Mesendoderm (in vitro differentiated cells): ENCODE measurements around the gene MIEF2.
"Not testable (repeated sequence)": the region's sequence is repeated elsewhere in the genome, so short reads cannot be mapped to it uniquely, and the experiment has no call there.

Experiments
- DNase-seq: peaks from one replicate; pipeline ENCODE4 v3.0.0; 2013
- H2AK5ac ChIP-seq: 2 replicates; pipeline ENCODE4 v1.6.1; 2013; ENCODE audit warnings: low read length, inconsistent platforms
- H2BK120ac ChIP-seq: 2 replicates; pipeline ENCODE4 v1.6.1; 2013; ENCODE audit warnings: low read depth, mild to moderate bottlenecking, low read length, moderate library complexity, mixed read lengths
- H2BK15ac ChIP-seq: replicated peaks from 2 replicates; pipeline ENCODE4 v1.6.1; 2013; ENCODE audit warnings: low read depth, mild to moderate bottlenecking, moderate library complexity
- H2BK5ac ChIP-seq: 2 replicates; pipeline ENCODE4 v1.6.1; 2013; ENCODE audit warnings: low read length, inconsistent platforms
- H3K18ac ChIP-seq: 2 replicates; pipeline ENCODE4 v1.6.1; 2013; ENCODE audit warnings: mild to moderate bottlenecking, low read length, mixed read lengths
- H3K23ac ChIP-seq: one replicate; pipeline ENCODE4 v1.6.1; 2013; ENCODE audit warnings: low read length
- H3K27ac ChIP-seq: 2 replicates; pipeline ENCODE4 v1.5.1; 2013; ENCODE audit warnings: low read depth, mild to moderate bottlenecking, inconsistent platforms, low read length, moderate library complexity
- H3K27me3 ChIP-seq: 2 replicates; pipeline ENCODE4 v1.6.1; 2013; ENCODE audit warnings: low read length, control low read depth, mild to moderate bottlenecking, inconsistent platforms; ENCODE audit not compliant: insufficient read depth, poor library complexity
- H3K36me3 ChIP-seq: 2 replicates; pipeline ENCODE4 v1.6.1; 2013; ENCODE audit warnings: low read length, inconsistent platforms; ENCODE audit not compliant: control insufficient read depth, insufficient read depth
- H3K4ac ChIP-seq: one replicate; pipeline ENCODE4 v1.6.1; 2013; ENCODE audit warnings: low read depth, mild to moderate bottlenecking, low read length, moderate library complexity
- H3K4me1 ChIP-seq: 2 replicates; pipeline ENCODE4 v1.6.1; 2013; ENCODE audit warnings: low read depth, low read length, inconsistent platforms; ENCODE audit not compliant: control insufficient read depth
- H3K4me2 ChIP-seq: 2 replicates; pipeline ENCODE4 v1.6.1; 2013; ENCODE audit warnings: low read length
- H3K4me3 ChIP-seq: 2 replicates; pipeline ENCODE4 v1.5.1; 2013; ENCODE audit warnings: mild to moderate bottlenecking, low read length
- H3K56ac ChIP-seq: one replicate; pipeline ENCODE4 v1.6.1; 2013; ENCODE audit warnings: low read length
- H3K79me1 ChIP-seq: 2 replicates; pipeline ENCODE4 v1.6.1; 2013; ENCODE audit warnings: low read length, inconsistent platforms
- H3K79me2 ChIP-seq: 2 replicates; pipeline ENCODE4 v1.6.1; 2013; ENCODE audit warnings: mild to moderate bottlenecking, low read length; ENCODE audit not compliant: control insufficient read depth, insufficient read depth
- H3K9ac ChIP-seq: 2 replicates; pipeline ENCODE4 v1.6.1; 2013; ENCODE audit warnings: low read length, inconsistent platforms
- H4K5ac ChIP-seq: one replicate; pipeline ENCODE4 v1.6.1; 2013; ENCODE audit warnings: low read length
- H4K8ac ChIP-seq: one replicate; pipeline ENCODE4 v1.6.1; 2013; ENCODE audit warnings: low read depth, mild to moderate bottlenecking, control low read depth, low read length, moderate library complexity
- WGBS: extraction: QIAGEN DNeasy Blood & Tissue Kit; methylation state at CpG from one replicate; pipeline ENCODE4 v1.1.7; 2013; ENCODE audit warnings: low lambda C conversion rate, missing lambda C conversion rate; ENCODE audit not compliant: insufficient coverage; ENCODE audit errors: extremely low coverage; 5-methylcytosine and 5-hydroxymethylcytosine counted together

Gene MIEF2

GRCh38 chr17:18281788-18282187 is 21.3 kb downstream of the MIEF2 start:
- peaks cover 32% of the 10 kb centered on the region for H3K36me3 ChIP-seq
- H3K18ac ChIP-seq = no peak overlapping the region
- H3K4ac ChIP-seq = no peak overlapping the region
- H3K4me3 ChIP-seq = no peak overlapping the region
- no peak overlapping the region for H4K8ac ChIP-seq
- no peak overlapping the region for H4K5ac ChIP-seq
- WGBS = no CpG with 5 or more reads among the region's 6 CpGs
- no peak overlapping the region for H2BK120ac ChIP-seq
- H3K4me1 ChIP-seq = no peaks in the 10 kb centered on the region
- no peaks in the 10 kb centered on the region for H3K79me2 ChIP-seq
- H3K23ac ChIP-seq = no peak overlapping the region
- no peak for DNase-seq
- no peak overlapping the region for H3K56ac ChIP-seq
- no peaks in the 10 kb centered on the region for H3K27me3 ChIP-seq
- no peaks in the 10 kb centered on the region for H3K79me1 ChIP-seq
- H2BK5ac ChIP-seq = no peak overlapping the region
- no peak overlapping the region for H3K9ac ChIP-seq
- H2AK5ac ChIP-seq = no peak overlapping the region
- no peak overlapping the region for H2BK15ac ChIP-seq
- no peak overlapping the region for H3K27ac ChIP-seq
- H3K4me2 ChIP-seq = no peak overlapping the region

DNA sequence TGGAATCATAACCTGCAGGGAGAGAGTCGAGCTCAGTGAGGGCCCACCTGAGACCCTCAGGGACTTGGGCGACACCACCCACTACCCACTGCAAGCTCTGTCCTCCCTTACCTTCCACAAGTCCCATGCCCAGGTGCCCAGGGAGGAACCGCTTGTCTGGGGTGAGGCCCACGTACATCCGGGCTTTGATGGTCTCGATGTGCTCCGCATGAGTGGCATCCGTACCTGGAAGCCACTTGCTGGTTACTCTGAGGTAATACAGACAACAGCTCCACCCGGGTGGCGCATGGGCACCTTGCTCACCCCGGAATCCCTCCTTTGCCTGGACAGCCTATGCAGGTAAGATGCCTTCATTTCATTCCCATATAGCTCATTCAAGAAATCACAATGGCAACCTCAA is 24.8 kb downstream of the MIEF2 start:
- DNase-seq = no peak
- Histone ChIP-seq H3K36me3 (peaks cover 34% of the 10 kb centered on the region), H3K9ac (no peak overlapping the region), H3K18ac (no peak overlapping the region), H3K56ac (no peak overlapping the region), H4K5ac (no peak overlapping the region), H3K4ac (no peak overlapping the region), H3K4me1 (no peaks in the 10 kb centered on the region), H2AK5ac (no peak overlapping the region), H3K27me3 (no peaks in the 10 kb centered on the region), H3K27ac (no peak overlapping the region), H3K23ac (no peak overlapping the region), H2BK15ac (no peak overlapping the region), H4K8ac (no peak overlapping the region), H2BK5ac (no peak overlapping the region), H3K79me2 (no peaks in the 10 kb centered on the region), H2BK120ac (no peak overlapping the region), H3K4me3 (no peak overlapping the region), H3K4me2 (no peak overlapping the region), H3K79me1 (no peaks in the 10 kb centered on the region)
- no CpG with 5 or more reads among the region's 11 CpGs for WGBS

DNA sequence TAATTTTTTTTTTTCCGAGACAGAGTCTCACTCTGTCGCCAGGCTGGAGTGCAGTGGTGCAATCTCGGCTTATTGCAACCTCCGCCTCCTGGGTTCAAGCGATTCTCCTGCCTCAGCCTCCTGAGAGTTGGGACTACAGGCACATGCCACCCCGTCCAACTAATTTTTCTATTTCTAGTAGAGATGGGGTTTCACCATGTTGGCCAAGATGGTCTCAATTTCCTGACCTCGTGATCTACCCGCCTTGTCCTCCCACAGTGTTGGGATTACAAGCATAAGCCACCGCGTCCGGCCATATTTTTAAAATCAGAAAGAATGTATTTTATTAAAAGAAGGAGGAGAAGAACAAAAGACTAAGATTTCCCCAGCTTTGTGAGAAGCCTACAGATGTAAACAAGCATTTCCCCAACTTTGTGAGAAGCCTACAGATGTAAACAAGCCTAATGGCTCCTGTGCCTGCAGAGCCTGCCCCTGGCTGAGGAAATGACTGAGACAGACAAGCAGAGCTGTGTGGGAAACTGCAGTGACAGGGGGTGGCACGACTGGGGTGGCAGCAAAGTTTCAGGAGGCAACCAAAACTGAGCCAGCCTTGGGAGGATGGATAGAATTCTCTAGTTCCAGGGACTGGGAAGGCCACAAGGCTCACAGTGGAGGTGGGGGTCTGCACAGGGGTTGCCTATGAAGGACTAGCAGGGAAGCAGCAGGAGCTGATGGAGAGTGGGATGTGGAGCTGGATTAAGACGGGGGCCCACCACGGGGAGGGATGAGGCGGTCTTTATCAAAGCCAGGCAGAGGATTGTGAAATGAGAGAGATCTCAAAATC is 31.5 kb downstream of the MIEF2 start:
- no peaks in the 10 kb centered on the region for H3K4me1 ChIP-seq
- H4K5ac ChIP-seq = no peak overlapping the region
- H2BK15ac ChIP-seq = no peak overlapping the region
- no CpG with 5 or more reads among the region's 15 CpGs for WGBS
- H2BK5ac ChIP-seq = no peak overlapping the region
- no peaks in the 10 kb centered on the region for H3K79me2 ChIP-seq
- DNase-seq = no peak
- H2AK5ac ChIP-seq = no peak overlapping the region
- H3K79me1 ChIP-seq = no peaks in the 10 kb centered on the region
- H4K8ac ChIP-seq = no peak overlapping the region
- no peak overlapping the region for H3K9ac ChIP-seq
- H3K18ac ChIP-seq = no peak overlapping the region
- H3K36me3 ChIP-seq = peaks cover 37% of the 10 kb centered on the region
- H3K56ac ChIP-seq = no peak overlapping the region
- no peak overlapping the region for H3K23ac ChIP-seq
- H3K27ac ChIP-seq = no peak overlapping the region
- no peak overlapping the region for H3K4ac ChIP-seq
- no peak overlapping the region for H3K4me3 ChIP-seq
- no peak overlapping the region for H3K4me2 ChIP-seq
- no peak overlapping the region for H2BK120ac ChIP-seq
- H3K27me3 ChIP-seq = no peaks in the 10 kb centered on the region

DNA sequence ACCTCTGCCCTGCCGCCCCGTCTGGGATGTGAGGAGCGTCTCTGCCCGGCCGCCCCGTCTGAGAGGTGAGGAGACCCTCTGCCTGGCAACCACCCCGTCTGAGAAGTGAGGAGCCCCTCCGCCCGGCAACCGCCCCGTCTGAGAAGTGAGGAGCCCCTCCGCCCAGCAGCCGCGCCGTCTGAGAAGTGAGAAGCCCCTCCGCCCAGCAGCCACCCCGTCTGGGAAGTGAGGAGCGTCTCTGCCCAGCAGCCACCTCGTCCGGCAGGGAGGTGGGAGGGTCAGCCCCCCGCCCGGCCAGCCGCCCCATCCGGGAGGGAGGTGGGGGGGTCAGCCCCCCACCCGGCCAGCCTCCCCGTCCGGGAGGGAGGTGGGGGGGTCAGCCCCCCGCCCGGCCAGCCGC is 37.6 kb downstream of the MIEF2 start:
- not testable (repeated sequence) for H2BK120ac ChIP-seq, H4K8ac ChIP-seq, H3K23ac ChIP-seq, H3K4me1 ChIP-seq, H4K5ac ChIP-seq, H3K4me3 ChIP-seq, H2BK5ac ChIP-seq, H2BK15ac ChIP-seq, H3K18ac ChIP-seq, H3K56ac ChIP-seq, H3K27me3 ChIP-seq, H3K4me2 ChIP-seq, H3K27ac ChIP-seq, H2AK5ac ChIP-seq, DNase-seq, H3K9ac ChIP-seq, H3K4ac ChIP-seq, H3K79me2 ChIP-seq, H3K79me1 ChIP-seq
- WGBS = no CpG with 5 or more reads among the region's 30 CpGs
- peaks cover 26% of the 10 kb centered on the region for H3K36me3 ChIP-seq

- Histone ChIP-seq H3K18ac (no peak overlapping the region), H3K4me1 (no peaks in the 10 kb centered on the region), H3K4me2 (no peak overlapping the region), H2BK120ac (no peak overlapping the region), H3K4ac (no peak overlapping the region), H4K8ac (no peak overlapping the region), H3K56ac (no peak overlapping the region), H2BK5ac (no peak overlapping the region), H4K5ac (no peak overlapping the region), H3K23ac (no peak overlapping the region), H3K79me1 (peaks cover 3% of the 10 kb centered on the region), H3K36me3 (peaks cover 26% of the 10 kb centered on the region), H2BK15ac (no peak overlapping the region), H3K27ac (no peak overlapping the region), H3K79me2 (no peaks in the 10 kb centered on the region), H2AK5ac (no peak overlapping the region), H3K9ac (no peak overlapping the region), H3K4me3 (no peak overlapping the region), H3K27me3 (no peaks in the 10 kb centered on the region)
- WGBS = no CpG with 5 or more reads among the region's 8 CpGs
- DNase-seq = no peak
Observed at GRCh38 chr17:18300725-18301480, 40.4 kb downstream of the MIEF2 start.
